Superior temporal gyrus (tissue), 1 donor: Measurements from ENCODE around the gene TGFBR3.

Experiments used
- DNase-seq: peaks from one replicate; pipeline ENCODE4 v3.0.0-alpha.2; 2016; ENCODE audit errors: extremely low spot score

Gene TGFBR3

DNA sequence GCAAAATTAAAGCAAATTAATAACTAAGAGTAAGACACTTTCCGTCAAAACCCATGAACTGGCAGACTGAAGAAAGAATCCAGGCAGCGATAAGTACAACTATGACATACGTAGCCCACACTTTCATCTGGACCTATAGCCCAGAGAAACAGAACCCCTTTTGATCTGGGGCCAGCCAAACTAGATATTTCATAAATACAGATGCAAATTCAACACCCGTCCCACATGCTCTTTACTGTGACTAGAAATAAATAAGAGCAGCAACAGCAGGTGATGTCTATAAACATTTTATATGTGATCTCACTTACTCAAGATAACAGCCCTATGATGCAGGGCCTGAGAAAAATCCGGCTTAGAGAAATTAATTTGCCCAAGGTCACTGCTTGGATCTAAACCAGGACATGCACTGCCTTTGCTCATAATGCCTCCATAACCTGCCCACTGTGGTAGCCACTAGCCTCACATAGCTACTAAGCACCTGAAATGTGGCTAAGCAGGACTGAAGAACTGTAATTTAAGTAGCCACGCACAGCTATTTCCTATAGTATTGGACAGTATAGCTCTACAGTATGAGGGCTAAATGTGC lies 130.2 kb downstream of the TGFBR3 start:
- no peak for DNase-seq

DNA sequence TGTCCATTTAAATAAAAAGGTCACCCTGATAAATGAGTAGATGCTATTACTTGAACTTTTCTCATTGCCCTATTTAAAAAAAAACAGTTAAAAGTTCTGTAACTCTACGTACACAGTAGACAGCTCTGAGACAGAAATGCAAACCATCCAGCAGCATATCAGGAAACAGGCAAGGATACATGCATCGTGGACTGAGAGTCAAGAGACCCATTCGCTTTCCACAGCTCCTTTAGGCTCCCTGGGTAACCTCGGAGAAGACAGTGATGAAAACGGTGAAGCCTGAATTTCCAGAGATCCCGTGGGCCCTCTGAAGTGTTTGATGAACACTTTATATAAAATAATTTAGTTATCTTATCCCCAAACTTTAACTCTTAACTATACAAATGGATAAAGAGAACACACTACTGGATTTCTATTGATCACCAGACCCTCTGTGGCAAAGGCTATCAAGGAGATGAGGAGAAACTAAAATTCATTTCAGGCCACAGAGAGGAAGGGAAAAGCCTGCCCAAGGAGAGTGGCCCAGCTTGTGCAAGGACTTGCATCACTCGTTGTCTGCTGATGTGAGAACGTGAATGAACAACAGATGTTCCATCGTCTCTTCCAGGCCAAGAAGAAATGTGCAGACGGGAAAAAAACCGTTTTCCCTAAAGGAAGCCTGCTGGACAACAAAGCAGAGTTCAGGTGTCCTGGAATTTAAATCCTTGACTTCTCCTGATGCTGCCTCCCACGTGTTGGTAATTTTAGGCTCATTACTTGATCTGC lies 131.0 kb downstream of the TGFBR3 start:
- no peak for DNase-seq

DNA sequence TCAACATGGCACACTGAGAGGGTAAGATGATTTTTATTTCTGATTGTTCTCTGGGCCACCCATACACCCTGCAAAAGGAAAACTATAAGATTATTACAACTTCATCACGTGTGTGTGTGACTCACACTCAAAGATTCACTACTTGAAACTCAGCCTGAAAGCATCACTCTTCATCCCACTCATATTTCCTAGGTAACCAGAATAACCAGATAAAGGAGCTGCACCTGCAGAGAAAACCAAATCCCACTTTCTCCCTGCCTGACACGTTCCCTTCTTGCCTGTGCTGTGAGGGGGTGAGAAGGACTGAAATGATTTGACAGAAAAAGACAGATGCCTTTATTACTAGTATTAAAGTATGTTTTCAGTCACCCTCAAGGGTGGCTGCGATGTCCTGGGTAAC lies 131.6 kb downstream of the TGFBR3 start:
- DNase-seq, result no peak

DNA sequence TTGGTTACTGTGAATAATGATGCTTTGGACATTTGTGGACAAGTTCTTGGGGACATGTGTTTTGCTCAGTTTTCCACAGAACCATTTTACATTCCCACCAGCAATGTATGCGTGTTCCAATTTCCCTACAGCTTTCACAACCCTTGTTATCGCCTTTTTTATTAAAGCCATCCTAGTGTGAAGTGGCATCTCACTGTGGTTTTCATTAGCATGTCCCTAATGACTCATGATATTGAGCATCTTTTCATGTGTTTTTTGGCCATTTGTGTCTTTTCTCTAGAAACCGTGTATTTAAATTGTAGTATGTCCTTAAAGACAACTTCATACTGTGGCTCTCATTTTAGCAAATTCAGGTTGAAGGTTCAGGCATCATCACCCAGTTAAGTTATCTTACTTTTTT lies 132.1 kb downstream of the TGFBR3 start:
- DNase-seq, result no peak

DNA sequence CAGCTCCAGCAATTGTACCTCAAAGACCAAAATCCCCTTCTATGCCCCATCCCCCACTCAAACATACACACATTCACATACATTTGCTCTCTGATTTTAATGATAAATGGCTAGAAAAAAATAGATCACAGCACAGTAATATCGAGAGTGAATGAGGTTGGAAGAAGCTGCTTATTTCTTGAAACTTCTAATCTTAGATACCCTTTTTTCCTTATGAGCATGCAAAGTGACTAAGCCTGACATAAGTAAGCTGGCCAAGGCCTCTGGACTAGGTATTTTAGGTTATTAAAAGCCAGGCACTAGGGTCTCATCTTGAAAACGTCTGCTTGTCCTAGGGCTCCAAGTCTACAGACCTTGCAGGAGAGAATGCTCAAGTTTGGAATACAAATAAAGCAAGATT lies 133.6 kb downstream of the TGFBR3 start:
- DNase-seq, result no peak

DNA sequence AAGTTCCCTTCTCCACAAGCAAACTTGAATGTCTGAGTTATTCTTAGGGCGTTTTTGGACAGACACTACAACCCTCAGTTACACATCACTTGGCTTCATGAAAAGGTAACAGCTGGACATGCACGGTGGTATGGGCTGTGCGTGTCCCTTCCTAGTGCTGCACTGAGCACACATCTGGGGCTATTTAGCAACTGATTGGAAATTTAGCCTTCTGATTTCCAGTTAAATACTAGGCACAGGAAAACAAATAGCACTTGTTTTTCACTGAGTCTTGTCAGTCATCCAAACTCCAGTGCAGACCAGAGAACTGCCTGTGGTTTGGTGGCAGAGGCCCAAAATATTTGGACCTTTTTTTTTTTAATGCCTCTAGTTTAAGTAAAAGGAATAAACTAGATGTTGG lies 134.7 kb downstream of the TGFBR3 start:
- peak; percentile 75 for DNase-seq

DNA sequence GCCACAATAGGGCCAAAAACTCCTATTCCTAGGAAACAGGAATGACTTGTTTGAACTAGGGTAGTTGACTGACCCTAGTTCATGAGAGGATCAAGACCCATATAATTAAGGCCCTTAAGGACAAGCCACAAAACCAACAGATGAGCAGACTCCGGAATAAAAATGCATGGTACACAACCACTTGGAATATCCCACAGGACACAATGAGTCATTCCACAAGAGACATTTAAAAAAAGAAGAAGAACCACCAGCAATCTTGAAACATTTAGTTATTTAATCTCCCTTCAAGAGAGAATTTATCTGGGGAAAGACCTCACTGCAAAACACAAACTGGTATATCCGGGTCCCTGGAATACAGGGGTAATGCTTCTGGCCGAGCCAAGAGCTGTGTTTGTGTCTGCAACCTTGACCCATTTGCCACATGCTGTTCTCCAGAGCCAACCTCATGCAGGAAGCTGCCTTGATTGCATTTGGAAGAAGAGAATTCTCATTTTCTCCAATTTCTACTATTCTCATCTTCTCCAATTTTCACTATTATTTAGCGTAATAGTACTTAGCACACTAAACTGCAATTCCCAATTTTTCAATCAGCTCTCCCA lies 135.5 kb downstream of the TGFBR3 start:
- no peak for DNase-seq

DNA sequence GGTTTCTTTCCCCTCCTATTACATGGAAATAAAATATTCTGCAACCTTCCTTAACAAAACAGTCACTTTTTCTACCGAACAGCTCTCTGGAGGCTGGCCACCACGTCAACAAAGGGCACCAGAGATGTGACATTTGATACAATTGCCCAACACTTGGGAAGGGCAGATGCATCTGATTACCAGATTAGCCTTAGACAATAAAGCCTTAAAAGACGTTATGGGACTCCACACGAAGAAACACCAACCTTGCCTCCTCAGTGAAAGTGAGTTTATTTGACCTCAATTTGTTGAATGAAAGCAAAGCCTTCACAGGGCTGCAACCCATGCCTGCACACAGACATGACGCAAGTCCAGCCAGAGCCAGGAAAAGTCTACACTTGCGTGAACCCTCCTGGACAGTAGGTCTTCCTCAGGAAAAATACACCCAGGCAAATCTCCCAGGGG lies 136.1 kb downstream of the TGFBR3 start:
- DNase-seq, result no peak

DNA sequence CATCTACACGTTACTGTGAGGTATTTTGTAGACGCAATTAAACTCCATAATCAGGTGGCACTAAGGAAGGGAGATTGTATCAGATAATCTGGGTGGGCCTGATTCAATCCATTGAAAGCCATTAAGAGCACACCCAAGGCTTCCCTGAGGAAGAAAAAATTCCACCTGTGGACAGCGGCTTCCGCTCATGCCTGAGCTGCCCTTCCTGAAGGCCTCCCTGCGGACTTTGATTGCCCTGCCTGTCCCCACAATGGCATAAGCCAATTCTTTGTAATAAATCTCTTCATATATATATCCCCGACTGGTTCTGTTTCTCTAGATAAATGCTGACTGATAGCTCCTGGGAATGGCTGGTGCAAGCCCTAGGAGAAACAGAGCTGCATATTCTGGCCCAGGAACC lies 138.3 kb downstream of the TGFBR3 start:
- no peak for DNase-seq

DNA sequence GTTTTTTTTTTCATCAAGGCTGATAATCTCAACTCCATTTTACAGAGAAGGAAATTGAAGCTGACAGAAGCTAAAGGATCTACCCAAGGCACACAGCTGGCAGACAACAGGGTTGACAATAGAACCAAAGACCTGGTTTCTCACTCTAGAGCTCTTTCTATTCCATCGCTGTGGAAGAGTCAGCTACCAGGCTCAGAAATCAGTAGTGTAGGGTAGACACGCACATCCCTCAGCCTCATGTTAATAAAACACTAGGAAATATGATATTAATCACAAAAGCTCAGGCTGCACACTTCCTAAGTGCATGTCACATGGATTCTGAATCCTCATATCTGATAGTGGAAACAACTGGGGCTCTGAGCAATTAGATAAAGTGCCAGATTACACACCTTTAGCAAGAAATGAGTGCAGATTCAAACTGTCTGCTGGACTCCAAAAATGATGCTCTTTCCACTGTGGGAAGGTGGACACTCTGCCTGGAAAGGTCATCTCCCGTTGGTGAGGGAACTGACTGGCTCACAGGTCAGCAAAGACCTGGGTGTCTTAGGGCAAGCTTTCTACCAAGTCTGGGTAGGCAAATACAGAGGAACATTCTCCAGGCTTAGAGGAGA lies 139.1 kb downstream of the TGFBR3 start:
- no peak for DNase-seq

DNA sequence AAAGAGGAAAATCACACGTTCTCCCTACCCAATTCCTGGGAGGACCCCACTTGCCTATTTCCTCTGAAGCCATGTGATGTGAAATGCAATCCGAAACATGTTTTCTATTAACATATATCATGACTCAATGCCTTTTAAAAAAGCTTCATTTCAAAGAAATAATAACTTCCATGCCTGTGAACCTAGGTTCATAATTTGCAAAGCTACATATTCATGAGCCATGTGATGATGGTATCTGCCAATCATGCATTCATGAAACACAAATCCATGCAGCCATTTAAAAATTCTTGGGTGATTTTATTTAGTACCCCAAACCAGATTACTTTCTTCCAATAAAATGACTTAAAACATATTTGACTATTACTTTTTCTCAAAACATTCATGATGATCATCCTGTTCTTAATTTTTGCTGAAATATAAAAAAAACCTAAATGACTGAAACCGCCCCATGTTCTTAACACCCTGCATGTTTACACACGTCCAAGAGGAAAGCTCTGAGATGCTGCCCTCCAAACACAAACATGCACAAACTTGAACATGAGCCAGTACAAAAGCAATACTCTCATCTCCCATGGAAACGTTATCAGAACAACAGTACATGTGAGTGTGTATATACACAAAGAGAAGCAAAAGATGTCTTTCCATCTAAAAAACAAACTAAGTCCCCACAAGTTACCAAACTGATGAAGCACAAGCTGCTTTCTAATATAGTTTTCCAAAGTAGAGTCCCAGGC lies 140.1 kb downstream of the TGFBR3 start:
- no peak for DNase-seq

DNA sequence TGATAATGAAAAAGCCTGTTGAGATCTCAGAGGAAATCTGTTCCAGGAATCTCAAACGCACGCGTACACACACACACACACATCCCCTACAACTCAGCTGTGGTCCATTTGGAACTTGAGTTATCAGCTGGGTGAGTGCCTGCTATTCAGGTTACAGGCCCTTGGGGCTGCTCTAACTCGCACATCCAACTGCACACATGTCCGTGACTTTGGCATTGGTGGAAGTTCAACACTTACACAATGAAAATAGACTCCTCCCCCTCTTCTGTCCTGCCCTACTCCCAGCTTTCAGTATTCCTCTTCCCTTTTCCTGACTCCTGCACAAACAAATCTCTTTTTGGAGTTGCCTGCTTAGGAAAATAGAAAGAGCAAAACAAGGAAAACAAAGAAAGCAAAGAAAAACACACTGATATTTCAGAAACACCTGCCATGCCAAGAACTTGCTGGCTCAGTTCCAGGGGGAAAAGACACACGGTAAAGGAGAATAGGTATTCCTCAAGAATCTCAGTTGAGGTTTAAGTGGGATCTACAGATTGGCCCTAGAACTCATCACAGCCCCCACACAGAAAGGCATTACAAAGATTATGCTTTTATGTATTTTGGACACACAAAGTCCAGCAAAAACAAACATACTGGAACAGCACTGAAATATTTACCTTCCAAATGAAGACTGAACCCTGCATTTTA lies 140.9 kb downstream of the TGFBR3 start:
- no peak for DNase-seq

DNA sequence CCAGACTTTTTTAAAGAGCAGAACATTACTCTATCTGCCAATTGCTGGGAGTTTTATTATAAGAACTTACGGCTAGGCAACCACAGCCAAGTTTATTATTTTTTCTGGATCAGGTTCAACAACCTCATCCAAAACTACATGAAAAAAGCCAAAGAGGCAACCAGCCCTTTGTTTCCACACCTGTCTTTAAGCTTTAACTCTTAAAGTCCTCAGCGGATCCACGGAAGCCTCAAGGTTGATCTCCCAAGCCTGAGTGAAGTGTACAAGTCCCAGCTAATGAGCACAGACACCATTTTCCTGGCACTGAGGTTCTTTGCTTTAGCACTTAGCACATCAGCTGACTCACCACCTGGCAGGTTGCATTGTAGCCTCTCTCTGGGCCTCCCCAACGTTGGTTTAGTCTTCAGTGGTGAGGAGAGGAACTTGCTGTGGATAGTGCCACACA lies 143.1 kb downstream of the TGFBR3 start:
- no peak for DNase-seq

DNA sequence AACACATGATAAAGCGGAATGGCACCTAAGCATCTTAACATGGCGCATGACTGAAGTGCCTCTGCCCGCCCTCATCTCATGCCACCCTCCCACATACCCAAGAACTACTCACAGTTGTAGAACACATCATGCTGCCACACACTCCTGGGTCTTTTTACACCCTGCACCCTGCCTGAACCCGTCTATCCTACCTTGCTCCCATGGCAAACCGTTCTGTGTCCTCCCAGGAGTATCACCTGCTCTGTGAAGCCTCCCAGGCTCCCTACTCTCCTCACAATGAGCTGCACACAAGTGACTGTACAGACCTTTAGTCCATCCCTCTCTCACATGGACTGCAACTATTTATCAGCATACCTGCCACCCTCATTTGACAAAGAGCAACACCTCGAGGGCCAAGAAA lies 144.0 kb downstream of the TGFBR3 start:
- no peak for DNase-seq

DNA sequence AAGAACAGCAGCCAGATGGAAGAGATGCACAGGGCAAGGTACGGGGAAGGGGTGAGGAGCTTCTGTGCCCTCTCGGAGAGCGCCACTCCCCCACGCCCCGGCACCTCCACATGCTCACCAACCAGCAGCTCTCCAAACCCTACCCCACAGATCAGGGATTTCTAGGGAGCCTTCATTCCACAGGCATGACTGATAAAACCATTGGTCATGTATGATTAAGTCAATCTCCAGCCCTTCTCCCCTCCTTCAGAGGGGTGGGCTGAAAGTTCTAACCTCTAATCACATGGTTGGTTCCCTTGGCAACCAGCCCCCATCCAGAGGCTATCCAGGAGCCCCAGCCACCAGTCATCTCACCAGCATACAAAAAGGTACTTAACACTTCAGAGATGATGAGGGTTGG lies 144.7 kb downstream of the TGFBR3 start:
- DNase-seq, result no peak

DNA sequence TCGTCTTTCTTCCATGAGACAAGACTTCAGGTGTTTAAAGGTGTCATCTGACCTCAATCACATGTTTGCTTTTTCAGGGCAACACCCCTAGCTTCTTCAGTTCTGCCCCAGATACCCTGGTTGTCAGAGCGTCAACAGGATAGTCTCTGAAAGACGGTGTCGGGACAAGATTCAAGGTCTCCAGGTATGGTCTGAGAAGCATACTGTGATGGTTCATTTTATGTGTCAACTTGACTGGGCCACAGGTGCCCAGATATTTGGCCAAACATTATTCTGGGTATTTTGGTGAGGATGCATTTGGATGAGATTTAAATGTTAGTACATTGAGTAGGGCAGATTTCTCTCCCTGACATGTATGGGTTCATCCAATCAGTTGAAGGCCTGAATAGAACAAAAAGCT lies 148.3 kb downstream of the TGFBR3 start:
- DNase-seq, result no peak

DNA sequence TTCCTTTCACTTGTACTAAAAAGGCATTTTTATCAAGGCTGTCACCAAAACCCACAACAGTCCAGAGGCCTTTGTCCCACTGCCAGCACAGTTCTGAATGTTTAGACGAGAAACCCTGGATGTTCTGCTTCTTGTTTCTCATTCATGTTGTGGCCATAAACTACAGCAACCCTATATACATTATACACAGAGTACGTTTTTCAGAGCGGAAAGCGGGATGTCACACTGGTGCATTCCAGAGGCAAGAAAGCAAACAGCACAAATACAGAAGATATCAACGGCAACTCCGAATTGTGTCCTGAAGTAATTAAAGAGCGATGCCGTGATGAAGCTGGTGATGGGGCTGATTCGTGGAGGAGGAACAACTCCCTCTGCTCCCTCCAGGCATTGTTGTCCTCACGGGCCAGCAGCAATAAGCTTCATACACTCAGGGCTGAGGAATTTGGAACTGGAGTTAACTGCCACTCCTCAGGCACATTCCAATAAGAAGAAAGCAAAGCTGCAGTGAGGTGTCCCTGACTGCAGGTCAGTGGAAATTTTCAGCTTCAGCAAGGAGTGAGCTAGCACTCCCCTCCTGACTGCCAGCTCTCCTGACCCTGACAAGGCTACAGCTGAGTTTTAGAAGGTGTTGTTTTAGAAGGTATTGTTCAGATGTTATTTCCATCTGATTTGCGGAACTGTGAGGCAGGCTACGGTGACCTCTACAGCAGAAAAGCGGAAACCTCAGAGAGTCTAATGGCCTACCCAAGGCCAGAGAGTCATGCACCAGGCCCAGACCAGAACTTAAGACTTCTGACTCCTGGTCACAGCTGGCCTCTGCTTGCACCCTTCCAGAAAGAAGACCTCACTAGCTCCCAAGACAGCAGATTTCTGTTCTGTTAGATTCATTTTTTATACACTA lies 149.0 kb downstream of the TGFBR3 start:
- DNase-seq, result no peak

DNA sequence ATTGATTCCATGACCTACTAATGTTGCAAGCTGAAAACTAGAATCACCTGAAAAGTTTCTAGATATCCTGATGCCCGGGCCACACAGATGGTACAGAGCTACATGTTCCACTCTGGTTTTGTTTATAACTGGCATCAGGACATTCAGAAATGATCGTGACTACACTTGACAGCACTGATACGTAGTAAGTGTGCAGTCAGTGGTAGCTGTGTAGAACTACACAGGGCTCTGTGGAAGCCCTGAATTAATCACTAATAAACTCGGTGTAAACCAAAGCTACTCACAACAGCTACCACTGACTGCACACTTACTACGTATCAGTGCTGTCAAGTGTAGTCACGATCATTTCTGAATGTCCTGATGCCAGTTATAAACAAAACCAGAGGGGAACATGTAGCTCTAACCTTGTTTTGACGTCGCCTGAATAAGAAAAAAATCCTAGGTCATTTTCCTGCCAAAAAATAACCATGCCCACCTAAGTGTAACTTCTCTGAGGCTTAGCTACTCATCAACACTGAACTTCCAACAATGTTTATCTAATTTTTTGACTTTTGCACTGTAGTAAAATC lies 149.7 kb downstream of the TGFBR3 start:
- DNase-seq, result no peak

DNA sequence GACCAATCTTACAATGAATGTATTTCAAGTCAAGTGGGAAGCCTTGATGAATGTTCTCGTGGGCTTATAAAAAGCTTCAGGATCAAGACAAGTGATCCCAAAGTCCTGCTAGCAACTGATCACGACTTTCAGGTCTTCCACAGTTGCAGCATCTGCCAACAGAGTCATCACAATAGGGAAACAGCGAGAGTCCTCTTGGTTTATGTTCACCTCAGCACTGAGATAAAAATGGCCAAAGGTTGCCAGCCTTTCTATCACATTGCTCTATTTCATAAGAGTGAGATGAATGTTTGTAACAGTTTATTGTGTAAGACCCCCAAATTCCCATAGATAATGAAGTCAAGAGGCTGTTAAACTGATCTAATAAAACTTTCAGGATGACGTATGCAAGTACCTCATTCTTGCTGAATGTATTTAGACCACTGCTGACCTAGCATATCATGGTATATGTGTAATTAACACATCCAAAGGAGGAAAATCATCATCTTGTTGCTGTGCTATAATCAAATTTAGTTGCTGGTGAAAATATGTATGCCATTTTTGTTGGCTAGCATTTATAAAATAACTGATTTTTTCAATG lies 150.6 kb downstream of the TGFBR3 start:
- DNase-seq, result no peak

DNA sequence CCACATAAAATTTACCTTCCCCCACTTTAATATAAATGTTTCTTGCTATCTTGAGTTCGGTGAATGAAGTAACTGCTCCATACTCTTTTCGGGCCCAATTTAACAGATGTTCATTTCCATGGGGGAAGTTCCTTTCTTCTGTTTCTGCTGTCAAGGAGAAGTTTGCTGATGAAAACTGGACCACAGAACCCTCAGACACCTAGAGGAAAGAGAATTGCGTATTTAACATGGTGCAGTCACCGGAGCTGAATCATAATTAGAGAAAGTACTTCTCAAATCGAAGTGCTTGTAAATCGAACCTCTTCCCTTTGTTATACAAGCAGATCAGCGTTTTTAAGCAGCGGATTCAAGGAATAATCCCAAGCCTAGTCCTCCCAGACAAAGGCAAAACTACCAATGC lies 151.2 kb downstream of the TGFBR3 start:
- DNase-seq, result no peak
